DMS114 treated with DMSO at 0.1 percent for 48 hours (cell line): Measurements from ENCODE around the gene NUDT2.
A peak's percentile ranks its signal among the peaks of the same experiment; 100 is the strongest.

Source experiments
- DNase-seq: peaks from one replicate; lab custom pipeline; 2025; ENCODE audit not compliant: unreplicated experiment; lab: John Stamatoyannopoulos, UW

Gene NUDT2

DNA sequence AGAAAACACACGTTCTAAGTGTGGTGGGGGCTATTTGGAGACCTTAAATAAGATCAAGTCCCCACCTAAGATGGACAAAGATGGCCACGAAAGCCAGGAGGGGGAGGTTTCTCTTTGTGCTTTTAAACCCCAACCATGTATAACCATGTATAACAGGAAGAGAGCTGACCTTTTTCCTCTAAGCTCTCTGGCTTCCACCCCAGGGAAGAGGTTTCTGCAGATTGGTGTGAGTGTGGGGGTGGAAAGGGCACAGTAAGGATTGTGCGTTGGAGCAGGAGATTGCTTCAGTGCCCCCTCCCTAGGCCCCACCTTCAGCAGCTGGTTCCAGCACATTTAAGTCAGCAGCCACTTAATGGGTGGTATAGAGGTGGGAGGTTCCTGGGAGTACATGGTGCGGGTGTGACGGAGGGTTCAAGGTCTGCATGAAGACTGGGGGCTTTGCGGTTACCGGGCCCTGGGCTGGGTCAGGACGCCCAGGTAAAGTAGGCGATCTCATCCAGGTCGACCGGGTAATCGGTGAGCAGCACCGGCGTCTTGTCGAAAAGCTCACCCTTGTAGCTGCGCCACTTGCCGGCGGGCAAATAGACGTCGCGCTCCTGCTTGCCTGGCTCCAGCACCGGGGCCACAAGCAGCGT is 41.1 kb downstream of the NUDT2 start:
- DNase-seq, result no peak

DNA sequence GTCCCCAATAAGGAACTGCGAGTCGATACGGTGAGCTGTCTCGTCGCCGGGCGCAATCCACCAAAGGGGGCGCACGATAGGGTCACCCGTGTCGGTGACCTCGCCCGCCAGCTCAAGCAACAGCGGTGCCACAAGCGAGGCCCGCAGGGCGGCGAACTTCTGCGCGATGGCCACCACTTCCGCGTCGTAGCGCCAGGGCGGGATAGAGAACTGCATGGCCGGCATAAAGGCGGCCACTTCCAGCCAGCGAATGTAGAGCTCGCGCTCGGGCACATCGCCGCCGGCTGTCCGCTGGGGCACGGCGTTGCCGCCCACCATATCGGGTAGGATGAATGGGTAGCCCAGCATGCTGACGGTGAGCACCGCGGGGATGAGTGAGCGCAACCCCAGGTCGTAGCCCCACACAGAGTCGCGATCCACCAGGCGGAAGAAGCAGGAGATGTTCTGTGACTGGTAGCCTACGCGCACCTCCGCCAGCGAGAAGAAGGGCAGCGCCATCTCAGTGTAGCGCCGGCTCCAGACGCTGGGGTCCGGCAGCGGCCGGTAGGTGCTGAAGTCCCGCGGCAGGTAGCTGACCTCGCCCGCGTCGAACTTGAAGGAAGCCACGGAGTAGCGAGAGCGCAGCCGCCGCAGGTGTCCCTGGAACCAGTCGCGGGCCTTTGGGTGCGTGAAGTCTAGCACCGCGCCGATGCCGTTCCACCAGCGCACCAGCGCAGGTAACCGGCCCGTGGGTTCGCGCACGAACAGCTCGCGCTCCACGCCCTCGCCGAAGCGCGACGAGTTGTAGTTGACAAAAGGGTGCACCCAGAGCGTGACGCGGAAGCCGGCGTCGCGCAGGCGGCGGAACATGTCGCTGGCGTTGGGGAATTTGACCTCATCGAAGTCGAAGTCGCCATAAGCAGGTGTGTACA is 41.9 kb downstream of the NUDT2 start:
- no peak for DNase-seq

- DNase-seq, result no peak
Observed at GRCh38 chr9:34371886-34372466, 42.6 kb downstream of the NUDT2 start.

- DNase-seq, result no peak
Observed at GRCh38 chr9:34372467-34373011, 43.2 kb downstream of the NUDT2 start.

DNA sequence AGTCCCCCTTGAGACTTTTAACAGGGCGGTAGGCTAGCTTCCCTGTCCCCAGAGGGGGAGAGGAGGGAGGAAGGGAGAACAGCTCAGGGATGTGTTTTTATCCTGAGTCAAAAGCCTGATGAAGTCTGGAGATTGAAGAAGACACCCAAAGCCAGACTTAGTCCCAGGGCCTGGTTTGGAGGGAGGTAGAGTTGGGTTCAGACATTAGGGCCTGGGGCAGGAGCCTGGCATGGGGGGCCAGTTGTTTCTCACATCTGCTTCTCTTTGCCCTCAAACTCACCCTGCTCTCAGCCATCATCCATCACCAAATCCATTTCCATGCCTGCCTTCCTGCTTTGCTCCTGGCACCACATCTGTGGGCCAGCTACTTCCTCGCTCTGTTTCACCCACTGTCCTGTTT is 44.4 kb downstream of the NUDT2 start:
- DNase-seq, result no peak

GRCh38 chr9:34374339-34374738 is 45.0 kb downstream of the NUDT2 start:
- no peak for DNase-seq

- no peak for DNase-seq
Observed at GRCh38 chr9:34374905-34375552, 45.7 kb downstream of the NUDT2 start.

- DNase-seq, result no peak
Observed at GRCh38 chr9:34375901-34376595, 46.7 kb downstream of the NUDT2 start.

DNA sequence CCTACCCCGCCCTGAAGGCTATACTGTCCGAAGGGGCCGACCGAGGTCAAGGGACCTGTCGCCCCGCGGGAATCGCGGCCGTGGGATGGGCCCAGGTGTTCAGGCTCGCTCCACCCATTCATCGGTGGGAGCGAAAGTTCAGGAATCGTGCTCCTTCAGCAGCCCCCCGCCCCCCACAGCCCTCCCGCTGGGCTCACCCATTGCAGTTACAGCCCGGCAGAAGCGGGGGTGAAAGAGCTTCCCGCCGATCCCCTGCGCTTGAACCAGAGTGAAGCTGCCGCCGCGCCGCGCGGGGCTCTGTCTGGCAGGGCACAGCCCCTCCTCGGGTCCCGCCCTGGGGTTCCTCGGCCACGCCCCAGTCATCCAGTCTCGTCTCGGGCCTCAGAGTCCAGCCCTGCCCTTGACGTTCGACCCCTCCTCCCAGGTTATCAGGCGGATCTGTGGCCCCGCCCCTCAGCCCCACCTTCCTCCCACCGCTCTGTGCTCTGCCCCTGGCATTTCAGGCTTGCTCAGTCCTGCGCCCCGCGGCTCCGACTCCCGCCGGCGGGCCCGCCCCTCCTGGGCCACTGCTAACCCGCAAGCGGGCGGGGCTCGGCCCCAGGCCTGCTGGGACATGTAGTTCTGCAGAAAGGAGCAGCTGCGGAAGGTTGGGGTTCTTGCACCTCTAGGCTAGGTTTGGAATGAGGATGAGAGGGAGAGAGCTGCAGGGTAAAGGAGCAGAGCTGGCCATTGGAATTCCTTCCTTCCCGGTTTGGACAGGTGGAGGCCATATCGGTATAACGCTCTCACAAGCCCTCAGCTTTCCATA is 47.4 kb downstream of the NUDT2 start, which contains the start of gene MYORG:
TSS of gene MYORG (minus strand) at position 303 of the 808 bp plus-strand sequence. CDS start 3,955 bp downstream, outside the sequence.
- DNase-seq, result peak; percentile 68

GRCh38 chr9:34377404-34377746 is 48.0 kb downstream of the NUDT2 start:
- no peak for DNase-seq

DNA sequence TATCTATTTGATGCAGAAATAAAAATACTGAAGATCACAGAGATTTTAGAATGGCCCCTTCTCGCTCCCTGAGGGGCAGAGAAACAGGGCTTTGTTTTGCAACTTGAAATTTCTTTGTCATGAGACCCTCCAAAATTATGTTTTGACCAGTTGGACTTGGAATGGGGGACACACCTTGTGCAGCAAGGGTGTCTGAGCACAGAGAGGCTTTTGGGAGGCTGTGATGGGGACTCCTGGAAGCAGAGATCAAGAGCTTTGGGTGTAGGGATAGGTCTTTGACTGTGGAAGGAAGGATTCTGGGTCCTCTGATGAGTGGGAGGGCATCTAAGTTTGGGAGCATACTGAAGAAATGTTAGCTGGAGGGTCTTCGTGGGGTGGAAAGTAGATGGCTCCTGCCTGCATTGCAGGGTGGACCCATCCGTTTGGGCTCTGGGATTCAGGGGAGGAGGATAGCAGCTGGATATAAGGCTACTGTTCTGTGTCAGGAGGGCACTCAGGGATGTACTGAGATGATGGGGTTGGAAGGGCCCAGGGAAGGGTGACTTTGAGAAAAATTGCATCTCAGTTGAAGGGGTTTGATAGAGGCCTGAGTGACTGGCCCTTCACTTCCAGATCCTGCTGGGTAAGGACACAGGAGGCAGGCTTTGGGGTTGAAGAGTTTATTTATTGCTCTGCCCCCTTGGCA is 49.1 kb downstream of the NUDT2 start:
- no peak for DNase-seq

DNA sequence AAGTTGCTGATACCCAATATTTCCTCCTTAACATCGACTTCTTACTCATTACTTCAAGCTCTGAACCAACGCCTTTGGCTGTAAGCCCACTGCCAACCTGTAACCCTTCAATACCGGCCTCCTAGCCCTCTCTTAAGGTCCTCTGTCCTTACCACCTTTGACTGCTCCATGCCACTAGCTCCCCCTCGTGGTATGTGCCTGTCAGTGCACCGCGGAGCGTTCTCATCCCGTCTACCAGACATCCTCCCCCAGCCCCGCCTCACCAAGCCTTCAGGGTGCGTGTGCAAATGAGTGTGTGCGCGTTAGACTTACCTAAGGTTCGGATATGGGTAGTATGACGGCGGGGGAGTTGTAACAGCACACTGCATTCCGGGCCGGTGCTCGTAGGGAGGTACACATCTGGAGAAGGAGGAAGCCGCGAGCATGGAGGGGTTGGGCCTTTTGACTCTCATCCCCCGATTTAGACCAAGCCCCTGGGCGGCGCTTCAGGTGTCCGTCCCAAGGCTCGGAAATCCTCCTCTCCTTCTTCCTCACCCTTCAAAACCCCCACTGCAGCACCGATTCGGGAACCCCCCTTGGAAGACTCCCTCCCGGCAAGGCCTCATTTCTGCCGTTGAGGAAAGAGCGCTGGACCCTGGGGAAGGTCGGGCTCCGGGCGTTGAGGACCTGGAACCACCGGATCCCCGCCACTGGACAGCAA is 50.1 kb downstream of the NUDT2 start:
- peak; percentile 40 for DNase-seq

DNA sequence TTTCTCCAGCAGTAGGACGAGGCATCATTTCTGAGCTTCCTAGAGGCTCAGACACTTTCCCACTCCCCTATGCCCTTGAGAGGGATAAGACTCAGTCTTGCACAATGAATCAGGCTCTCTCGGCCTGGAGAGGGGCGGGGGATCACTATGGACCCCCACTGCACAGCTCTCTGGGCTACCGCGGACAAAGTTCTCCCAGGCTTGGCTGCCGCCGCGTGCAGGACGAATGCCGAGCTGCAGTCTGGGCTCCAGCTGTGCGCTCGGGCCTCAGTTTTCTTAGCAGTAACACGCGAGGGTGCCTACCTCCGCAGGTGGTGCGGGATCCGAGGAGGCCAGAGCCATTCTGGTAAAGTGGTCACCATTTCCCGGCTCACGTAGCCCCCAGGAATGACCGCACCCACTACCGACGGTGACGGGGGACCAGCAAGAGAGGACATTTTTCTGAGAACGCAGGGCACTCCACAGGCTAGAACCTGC is 50.7 kb downstream of the NUDT2 start:
- no peak for DNase-seq

- no peak for DNase-seq
Observed at GRCh38 chr9:34380511-34381315, 51.3 kb downstream of the NUDT2 start.

GRCh38 chr9:34381323-34381722 is 52.0 kb downstream of the NUDT2 start:
- no peak for DNase-seq

DNA sequence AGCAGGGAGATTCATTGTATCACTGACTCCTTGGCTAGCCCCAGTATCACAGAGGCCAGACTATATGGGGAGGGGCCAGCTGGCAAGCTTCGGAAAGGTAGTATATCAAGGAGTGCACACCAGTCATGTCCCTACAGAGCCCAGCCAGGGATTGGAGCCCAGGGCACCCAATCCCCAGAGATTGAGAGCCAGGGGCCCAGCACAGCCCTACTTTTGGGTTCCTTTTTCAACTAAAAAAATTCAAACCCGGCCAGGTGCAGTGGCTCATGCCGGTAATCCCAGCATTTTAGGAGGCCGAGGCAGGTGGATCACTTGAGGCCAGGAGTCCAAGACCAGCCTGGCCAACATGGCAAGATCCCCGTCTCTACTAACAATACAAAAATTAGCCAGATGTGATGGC is 52.7 kb downstream of the NUDT2 start:
- no peak for DNase-seq

- DNase-seq, result no peak
Observed at GRCh38 chr9:34382879-34383278, 53.5 kb downstream of the NUDT2 start.

DNA sequence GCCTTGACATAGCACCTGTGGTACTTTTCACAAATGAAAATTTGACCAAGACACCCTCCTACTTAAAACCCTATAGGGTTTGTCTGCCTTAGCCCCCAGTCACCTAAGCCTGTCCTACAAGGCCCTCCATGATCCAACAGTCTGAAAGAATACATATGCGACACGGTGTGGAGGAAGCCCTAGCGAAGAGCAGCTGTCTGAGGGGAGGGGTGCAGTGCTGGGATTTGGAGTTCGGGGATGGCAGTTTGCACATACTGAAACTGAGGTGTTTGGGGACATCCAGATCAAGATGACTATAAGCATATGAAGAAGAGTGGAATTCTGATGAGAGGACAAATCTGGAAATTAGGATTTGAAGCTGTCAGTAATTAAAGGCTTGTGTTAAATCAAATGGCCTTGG is 54.5 kb downstream of the NUDT2 start:
- no peak for DNase-seq
